NCI-H1105 (cell line): Measurements from ENCODE around the gene DLGAP1.
A peak's percentile ranks its signal among the peaks of the same experiment; 100 is the strongest.

Source experiments
- DNase-seq: peaks from one replicate; lab custom pipeline; 2025; lab: John Stamatoyannopoulos, UW

DLGAP1 gene

DNA sequence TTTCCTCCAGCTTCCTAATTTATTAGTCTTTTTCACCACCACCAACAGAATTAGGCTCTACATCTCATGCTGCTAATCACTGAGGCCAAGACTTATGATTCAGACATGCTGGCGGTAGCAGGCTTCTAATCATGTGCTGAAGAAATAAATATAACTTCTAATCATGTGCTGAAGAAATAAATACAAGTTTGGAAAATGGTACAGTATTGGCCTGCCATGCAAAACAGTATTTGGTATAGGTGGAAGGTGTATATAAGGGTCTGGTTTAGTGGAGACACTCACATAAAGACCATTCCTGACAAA, 764.4 kb downstream of the DLGAP1 start:
- no peak for DNase-seq

DNA sequence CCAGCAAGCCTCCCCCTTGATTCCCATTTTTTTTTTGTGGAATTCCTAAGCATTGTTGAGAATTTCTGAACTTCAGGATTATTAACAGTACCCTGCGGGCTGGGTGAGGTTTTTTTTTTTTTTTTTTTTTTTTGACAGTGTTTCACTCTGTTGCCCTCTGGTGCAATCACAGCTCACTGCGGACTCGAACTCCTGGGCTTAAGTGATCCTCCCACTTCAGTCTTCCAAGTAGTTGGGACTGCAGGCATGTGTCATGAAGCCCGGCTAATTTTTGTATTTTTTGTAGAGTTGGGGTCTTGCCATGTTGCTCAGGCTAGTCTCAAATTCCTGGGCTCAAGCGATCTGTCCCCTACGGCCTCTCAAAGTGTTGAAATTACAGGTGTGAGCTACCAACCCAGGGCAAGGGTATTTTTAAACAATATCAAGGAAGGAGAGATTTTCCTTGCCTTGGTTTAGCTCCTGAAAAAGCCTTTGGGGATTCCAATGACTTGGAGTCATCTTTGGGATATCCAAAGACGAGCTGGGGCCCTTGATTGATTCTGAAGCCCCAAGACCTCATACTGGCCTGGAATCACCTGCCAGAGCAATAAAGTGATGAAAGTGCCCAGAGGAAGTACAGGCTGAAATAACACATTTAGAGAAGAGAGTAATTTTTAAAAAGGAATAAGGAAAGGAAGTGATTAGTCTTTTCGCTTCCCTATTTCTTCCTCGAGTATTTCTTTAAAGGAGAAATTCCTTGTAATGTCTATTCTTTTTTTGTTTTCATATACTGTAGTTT, 764.9 kb downstream of the DLGAP1 start:
- no peak for DNase-seq

DNA sequence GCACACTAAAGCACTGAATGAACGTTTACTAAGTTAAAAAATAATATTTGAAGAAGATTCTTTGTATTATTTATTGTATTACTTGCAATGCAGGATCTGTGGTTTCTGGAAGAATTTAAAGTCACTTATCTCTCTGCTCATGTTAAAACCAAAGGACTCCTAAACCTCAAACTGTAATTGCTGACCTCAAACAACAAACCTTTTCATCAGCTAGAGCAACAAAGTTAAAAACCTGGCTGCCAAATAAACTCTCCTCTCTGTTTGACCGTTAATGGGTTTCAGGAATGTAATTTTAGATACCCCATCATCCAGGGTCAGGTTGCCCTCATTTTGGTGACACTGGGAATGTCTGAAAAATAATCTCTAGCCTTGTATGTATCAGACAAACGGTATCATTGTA, 766.0 kb downstream of the DLGAP1 start:
- DNase-seq = no peak

DNA sequence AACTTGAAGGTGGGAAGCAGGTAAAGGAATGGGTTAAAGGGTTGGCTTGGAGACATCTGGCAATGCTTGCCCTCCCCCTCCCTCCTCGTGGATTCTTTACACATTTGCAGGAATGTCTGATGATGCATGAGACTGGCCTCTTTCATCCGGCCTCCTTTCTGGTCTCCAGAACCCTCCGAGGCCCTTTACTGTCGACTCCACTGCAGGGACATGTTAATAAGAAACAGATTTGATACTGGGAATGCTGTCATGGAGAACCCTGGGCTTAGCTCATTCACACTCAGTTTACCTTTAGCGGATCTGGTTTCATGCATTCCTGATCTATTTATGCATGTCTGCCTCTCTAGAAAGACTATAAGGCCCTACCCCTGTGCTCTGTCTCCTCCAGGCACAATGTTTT, 766.4 kb downstream of the DLGAP1 start:
- DNase-seq = no peak

DNA sequence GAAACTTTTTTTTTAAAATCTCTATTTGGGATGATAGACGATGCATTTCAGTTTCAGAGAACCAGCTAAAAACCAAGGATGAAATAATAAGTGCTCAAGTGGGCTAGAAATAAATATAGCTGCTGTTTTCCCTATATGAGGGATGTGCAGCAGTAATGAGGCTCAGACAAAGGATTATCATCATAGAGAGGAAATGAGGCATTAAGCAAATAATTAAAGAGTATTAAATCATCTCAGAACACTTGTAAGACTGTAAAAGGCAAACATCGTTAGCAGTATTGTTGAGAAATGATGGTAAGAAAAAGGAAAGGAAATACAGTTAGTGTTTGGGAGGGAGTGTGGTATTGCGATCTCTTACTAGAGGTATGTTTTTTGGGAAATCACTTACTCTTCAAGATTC, 771.6 kb downstream of the DLGAP1 start:
- no peak for DNase-seq

DNA sequence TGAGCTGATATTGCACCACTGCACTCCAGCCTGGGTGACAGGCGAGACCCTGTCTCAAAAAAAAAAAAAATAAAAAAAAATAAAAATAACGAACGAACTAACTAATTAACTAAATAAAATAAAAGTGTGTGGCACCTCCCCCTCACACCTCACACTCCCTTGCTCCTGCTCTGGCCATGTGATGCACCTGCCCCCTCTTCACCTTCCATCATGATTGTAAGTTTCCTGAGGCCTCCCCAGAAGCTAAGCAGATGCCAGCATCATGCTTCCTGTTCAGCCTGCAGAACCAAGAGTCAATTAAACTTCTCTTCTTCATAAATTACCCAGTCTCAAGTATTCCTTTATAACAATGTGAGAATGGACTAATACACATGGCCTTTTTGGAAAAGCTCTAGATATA, 773.0 kb downstream of the DLGAP1 start:
- no peak for DNase-seq

DNA sequence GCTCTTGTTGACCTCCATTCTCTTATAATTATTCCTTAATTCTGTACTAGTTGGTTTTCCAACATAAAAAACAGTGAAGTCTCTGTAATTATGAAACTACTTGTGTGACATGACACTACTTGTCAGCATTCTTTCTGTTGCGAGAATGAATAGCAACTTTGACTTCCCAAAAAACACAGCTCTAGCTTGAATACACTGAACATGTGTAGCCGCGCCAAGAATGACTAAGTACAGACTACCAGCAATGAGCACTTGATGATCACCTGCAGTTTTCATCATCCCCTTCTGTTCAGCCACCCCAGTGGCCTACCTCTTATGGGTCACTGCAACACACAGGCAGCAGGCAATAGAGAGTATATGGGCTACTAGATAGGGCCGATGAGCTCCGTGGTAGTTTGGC, 775.9 kb downstream of the DLGAP1 start:
- DNase-seq = no peak

DNA sequence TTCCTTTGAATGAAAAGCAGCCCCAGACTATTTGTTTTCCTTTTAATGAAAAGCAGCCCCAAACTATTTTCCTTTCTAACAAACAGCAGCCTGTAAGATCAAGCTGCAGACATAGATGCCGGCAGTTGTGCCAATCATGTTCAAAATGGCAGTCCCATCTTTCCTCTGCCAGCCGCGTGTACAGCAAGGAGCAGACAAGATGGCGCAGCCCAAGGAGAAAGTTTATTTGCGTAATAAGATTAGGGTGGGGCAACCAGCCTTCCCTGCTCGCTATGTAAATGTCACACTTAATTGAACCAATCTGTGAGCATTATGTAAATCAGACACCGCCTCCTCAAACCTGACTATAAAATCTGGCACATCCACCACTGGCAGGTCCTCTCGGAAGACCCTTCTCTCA, 779.1 kb downstream of the DLGAP1 start:
- no peak for DNase-seq

DNA sequence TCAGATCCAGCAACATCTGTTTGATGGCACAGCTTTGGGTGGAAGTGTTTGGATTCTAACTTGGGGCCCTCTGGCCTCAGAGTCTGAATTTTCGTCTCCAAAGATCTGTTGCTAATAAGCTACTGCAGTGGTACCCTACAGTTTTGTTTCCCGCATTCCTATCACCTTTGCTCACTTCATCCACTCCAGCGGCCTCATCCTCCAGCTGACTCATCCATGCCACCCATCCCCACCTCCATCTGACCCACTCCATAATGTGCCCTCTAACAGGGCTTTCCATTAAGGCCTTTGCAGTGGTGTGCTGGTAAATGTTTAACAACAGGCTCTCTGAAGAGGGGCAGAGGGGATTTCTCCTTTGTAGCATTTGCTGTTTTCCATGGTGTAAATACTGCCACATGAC, 779.7 kb downstream of the DLGAP1 start:
- DNase-seq = no peak

DNA sequence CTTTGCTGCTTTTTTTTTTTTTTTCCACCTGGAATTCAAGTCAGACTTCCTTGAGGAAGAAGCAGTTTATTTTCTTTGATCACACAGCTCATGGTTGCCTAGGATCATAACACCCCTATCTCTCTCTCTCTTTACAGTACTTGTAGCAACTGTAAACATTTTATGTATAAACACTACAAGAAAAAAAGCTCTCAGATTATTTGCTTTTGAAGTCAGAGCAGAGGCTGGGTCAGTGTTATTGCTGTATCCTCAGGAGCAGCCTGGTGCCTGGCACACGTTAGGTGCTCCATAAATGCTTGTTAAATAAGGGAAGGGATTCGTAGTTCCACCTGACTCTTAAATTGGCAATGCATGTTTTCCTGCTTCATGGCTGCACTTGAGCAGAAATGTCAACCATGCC, 783.9 kb downstream of the DLGAP1 start:
- DNase-seq = no peak

DNA sequence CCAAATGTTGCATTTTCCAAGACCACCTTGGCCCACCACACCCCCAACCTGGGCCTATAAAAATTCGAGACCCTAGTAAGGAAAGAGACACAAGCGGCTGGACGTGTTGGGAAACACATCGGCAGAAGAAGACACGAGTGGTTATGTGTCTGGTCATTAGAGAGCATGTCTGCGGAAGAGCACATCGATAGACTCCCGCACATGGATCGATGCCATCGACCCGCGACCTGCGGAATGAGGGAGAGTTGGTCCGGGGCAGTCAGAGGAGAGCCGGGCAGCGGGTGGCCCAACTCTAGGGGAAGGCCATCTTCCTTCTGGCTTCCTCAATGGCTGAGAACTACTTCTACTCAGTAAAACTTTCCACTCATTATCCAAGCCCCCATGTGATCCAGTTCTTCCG, 785.7 kb downstream of the DLGAP1 start:
- no peak for DNase-seq

DNA sequence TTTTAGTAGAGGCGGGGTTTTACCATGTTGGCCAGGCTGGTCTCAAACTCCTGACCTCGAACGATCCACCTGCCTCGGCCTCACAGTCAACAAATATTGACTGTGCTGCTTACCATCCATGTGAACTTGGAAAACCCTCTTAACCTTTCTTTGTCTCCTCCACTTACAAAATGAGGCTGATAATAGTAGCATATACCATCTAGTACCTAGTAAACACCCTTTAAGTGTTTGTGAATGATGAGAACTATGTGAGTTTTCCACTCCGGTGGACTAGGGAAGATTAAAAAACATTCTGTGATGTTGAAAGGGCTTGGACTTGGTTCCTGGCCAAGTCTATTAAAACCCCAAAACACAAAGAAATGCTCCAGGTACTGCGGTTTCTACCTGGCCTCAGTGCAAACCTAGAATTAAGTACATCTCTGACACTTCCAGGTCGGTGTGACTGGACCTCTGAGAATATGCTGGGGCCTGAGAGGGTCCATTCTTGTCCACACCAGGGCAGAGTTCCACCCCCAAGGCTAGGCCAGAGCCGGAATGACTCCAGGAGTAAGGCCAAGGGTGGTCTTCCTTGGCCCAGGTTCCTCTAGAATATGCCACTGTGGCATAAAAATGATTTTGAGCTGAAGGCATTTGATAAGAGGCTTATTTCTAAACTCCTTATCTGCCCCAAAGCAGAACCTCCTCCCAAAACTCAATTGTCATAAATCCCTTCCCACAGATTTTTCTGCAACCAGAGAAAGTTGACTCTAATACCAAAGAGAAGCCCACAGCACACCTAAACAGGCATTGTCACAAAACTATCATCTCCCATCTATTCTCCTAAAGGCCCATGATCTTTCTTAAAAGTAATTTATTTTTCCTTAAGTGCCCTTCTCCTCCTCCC, 787.6 kb downstream of the DLGAP1 start:
- no peak for DNase-seq

DNA sequence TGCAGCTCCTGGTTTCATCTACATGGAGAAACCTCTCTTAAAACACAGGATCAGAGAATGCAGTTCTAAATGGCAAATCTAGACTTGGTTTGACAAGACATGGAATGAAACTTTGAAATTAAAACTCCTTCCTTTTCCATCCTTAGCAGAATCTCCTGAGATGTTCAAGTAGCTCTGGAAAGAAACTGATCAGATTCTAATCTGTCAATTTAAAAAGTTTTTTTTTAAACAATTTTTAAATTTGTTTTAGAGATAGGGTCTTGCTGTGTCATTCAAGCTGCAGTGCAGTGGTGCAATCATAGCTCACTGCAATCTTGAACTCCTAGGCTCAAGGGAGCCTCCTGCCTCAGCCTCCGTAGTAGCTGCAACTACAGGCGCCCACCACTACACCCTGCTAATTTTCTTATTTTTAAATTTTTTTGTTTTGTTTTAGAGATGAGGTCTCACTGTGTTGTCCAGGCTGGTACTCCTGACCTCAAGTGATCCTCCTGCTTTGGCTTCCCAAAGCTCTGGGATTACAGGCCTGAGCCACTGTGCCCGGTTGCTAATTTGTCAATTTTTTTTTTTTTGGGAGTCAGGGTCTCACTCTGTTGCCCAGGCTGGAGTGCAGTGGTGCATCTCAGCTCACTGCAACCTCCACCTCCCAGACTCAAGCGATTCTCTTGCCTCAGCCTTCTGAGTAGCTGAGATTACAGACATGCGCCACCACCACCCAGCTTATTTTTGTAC, 788.4 kb downstream of the DLGAP1 start:
- no peak for DNase-seq

DNA sequence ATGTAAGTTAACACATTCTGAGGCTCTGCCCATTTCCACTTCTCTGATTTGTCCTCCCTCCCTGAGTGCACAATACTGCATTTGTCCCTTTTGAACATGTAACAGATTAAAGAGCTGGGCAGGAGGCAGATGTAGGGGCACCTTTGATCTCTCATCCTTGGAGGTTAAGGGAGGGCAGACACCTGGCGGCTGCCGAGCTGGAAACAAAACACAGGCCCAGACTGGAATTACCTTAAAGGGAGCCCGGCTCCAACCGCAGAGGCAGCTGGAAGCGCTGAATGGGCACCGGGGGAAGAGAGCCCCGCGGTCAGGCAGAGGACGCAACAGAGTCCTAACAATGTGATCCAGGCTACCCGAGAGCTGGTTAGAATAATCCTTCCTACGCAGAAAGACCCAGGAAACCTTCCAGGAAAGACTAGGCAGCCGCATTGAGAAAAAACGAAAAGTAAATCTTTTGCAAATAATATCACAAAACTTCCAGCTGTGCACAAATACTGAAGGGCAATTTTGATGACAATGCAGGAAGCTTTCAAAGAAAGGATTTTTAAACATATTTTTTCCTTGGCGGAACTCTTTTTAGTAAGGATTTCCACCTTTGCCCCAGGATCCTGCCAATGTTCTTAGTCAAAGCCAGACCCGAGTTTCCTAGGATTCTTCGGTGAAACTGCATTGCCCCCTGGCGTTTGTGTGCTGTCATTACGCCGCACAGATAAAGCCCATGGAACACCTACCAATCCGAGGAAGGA, 789.2 kb downstream of the DLGAP1 start:
- peak; percentile 49 for DNase-seq

DNA sequence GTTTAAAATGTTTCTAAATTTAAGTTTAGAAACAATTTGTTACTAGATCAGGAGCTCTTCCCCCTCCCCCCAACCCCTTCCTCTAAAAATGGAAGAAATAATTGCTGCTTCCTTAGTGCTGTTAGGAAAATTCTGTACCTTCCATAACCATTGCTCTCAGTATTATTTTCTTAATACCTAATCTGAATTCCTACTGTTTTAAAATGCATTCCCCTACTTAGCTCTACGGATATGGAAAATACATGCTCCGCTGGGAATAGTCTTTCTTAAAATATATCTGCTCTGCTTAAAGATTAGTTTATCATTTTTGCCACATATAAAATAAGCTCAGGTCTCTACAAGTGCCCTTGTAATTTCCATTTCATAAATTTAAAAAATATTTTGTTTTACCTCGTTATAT, 789.9 kb downstream of the DLGAP1 start:
- DNase-seq = no peak

DNA sequence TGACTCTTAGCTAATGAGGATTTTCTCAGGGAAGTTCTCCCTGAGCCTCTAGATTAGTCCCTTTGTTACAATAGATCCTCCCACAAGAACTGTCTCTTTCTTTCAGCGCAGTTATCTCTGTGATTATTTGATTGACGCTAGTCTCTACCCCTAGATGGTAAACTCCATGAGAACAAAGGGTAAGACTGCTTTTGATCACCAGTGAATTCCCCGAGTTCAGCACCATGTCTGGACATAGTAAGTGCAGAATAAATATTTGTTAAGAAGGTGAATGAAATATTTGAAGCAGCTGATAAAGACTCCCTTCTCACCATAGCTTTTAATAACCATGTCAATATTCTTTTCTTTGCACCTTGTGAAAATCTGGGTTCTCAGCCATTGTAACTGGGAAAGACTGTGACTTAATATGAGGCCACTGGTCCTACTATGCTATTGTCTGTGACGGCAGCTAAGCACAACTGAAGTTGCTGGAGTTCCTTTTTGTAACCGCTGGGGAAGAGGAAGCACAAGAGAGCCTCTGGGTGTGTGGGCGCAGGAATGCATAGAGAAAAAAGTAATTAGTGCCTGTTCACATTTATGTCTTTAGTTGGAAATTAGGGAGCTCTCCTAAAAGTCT, 790.4 kb downstream of the DLGAP1 start:
- DNase-seq = no peak

DNA sequence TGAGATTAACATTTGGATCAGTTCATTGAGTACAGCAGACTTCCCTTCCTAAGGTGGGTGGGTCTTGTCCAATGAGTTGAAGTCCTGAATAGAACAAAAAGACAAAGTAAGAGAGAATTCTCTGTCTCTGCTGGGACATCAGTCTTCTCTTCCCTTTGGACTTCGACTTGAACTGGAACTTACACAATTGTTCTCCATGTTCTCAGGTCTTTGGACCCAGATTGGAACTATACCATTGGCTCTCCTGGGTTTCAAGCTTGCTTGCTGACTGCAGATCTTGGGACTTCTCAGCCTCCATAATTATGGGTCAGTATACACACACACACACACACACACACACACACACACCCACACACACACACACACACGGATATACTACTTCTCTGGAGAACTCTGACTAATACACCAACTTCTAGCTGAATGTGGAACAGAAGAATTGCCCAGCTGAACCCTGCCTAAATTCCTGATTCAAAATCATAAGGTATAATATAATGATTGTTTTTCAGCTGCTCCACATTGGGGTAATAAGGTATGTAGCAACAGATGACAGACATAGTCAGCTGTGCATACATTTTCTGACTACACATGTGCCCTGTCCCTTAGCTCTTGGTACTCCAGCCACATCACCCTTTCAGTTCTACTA, 791.1 kb downstream of the DLGAP1 start:
- DNase-seq = no peak

DNA sequence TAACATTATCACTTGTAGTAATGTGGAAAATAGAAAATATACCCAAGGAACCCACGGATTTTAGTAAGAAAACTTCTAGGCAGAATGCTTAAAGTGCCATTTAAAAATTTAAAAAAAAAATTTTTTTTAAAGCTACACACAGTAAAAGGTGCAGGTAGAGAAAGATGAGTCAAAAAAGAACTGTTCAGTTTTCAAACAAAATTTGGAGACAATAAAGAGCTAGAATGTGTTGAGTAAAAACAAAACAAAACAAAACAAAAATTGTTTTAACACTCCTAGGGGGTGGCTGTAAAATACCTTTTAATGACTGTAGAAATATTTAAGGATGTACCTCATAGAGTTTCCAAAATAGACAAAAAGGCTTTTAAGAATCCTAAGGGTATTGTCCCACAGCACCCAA, 793.1 kb downstream of the DLGAP1 start:
- no peak for DNase-seq

DNA sequence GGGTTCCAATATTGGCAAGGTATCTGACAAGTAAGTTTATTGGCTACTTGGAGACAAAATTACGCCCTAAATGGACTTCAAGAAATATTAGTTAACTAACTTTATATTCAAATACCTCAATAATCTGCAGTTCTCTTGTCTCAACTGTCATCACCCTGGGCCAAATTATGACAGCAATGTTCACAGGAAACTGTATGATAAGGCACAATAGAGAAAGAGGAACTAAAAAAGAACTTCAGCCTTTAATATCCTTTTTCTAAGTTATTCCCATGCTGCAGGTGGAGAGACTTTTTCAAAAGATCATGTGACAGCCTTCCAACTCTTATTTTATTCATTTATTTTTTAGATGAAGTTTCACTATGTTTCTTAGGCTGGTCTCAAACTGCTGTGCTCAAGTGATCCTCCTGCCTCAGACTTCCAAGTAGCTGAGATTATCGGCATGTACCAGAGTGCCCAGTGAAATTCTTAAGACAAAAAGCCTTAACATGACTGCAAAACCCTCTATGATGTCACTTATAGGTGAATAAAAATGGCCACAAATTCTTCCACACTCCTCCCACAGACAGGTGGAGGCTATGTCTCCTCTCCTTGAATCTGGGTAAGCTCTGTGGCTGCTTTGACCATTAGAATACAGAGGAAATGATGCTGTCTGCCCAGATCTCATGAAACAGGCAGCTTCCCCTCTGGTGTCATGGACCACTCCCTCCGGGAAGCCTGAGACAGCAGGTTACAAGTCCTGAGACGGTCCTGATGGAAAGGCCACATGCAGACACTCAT, 794.2 kb downstream of the DLGAP1 start:
- no peak for DNase-seq

DNA sequence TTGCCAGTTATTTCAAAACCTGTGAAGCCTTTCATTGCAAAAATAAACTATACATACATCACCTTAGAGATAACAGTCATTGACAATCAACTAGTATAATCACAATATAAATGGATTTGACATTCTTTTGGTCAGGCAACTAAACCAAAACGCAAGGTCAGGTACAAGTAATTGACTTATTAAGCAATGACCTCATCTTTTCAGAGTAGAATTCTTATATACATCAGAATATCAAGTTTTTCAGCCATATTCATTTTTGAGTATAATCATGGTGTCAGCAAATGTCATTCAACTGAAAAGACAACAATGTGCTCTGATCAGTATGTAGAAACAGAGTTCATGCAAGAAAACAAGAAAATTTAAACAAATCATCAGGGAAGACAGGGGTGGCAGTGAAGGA, 796.6 kb downstream of the DLGAP1 start:
- no peak for DNase-seq
